HUES48 (cell line): ENCODE results near the gene SAPCD1.
"Not testable (repeated sequence)": the region's sequence is repeated elsewhere in the genome, so short reads cannot be mapped to it uniquely, and the experiment has no call there.

ENCODE experiments used
- H3K27ac ChIP-seq: one replicate; pipeline ENCODE4 v1.7.0; 2013; ENCODE audit warnings: low read depth, low read length, inconsistent platforms
- H3K27me3 ChIP-seq: 2 replicates; pipeline ENCODE4 v1.6.1; 2013; ENCODE audit warnings: mild to moderate bottlenecking, low read length; ENCODE audit not compliant: control insufficient read depth, insufficient read depth
- H3K36me3 ChIP-seq: 2 replicates; pipeline ENCODE4 v1.6.1; 2013; ENCODE audit warnings: low read length; ENCODE audit not compliant: control insufficient read depth, insufficient read depth
- H3K4me1 ChIP-seq: 2 replicates; pipeline ENCODE4 v1.6.1; 2013; ENCODE audit warnings: mild to moderate bottlenecking, low read length; ENCODE audit not compliant: control insufficient read depth, insufficient read depth
- H3K4me3 ChIP-seq: 2 replicates; pipeline ENCODE4 v1.5.1; 2013; ENCODE audit warnings: mild to moderate bottlenecking, low read depth, low read length
- H3K9ac ChIP-seq: 2 replicates; pipeline ENCODE4 v1.6.1; 2013; ENCODE audit warnings: mild to moderate bottlenecking, low read depth, low read length, moderate library complexity
- H3K9me3 ChIP-seq: 2 replicates; pipeline ENCODE4 v1.6.1; 2013; ENCODE audit warnings: low read length; ENCODE audit not compliant: control insufficient read depth, insufficient read depth

The SAPCD1 gene

GRCh38 chr6:31781244-31782125, 19.0 kb downstream of the SAPCD1 start:
- H3K9ac ChIP-seq, result no peak overlapping the region
- no peaks in the 10 kb centered on the region for H3K27me3 ChIP-seq
- no peak overlapping the region for H3K4me3 ChIP-seq
- peaks cover 87% of the 10 kb centered on the region for H3K36me3 ChIP-seq
- H3K27ac ChIP-seq, result no peak overlapping the region
- no peaks in the 10 kb centered on the region for H3K9me3 ChIP-seq
- H3K4me1 ChIP-seq, result peaks cover 6% of the 10 kb centered on the region; the same call in 1 of the 2 replicates

GRCh38 chr6:31782126-31782855, 19.8 kb downstream of the SAPCD1 start:
- H3K9ac ChIP-seq, result no peak overlapping the region

GRCh38 chr6:31784098-31784925, 21.9 kb downstream of the SAPCD1 start:
- no peak overlapping the region for H3K4me3 ChIP-seq
- no peak overlapping the region for H3K9ac ChIP-seq
- H3K9me3 ChIP-seq, result no peaks in the 10 kb centered on the region
- no peaks in the 10 kb centered on the region for H3K27me3 ChIP-seq
- peaks cover 87% of the 10 kb centered on the region for H3K36me3 ChIP-seq
- no peak overlapping the region for H3K27ac ChIP-seq
- H3K4me1 ChIP-seq, result no peaks in the 10 kb centered on the region

More at GRCh38 chr6:31782126-31782855, 19.8 kb downstream of the SAPCD1 start:
- peaks cover 95% of the 10 kb centered on the region for H3K36me3 ChIP-seq
- no peak overlapping the region for H3K4me3 ChIP-seq
- no peak overlapping the region for H3K27ac ChIP-seq
- 0 out of 2 replicates have a peak, but pooled peaks cover under 1% of the 10 kb centered on the region for H3K4me1 ChIP-seq
- H3K27me3 ChIP-seq, result no peaks in the 10 kb centered on the region
- H3K9me3 ChIP-seq, result no peaks in the 10 kb centered on the region

GRCh38 chr6:31785475-31785874, 23.0 kb downstream of the SAPCD1 start:
- Histone ChIP-seq H3K27me3 (no peaks in the 10 kb centered on the region), H3K9ac (no peak overlapping the region), H3K27ac (no peak overlapping the region), H3K36me3 (peaks cover 83% of the 10 kb centered on the region), H3K9me3 (no peaks in the 10 kb centered on the region), H3K4me3 (no peak overlapping the region), H3K4me1 (no peaks in the 10 kb centered on the region)

GRCh38 chr6:31791324-31792089, 29.1 kb downstream of the SAPCD1 start:
- Histone ChIP-seq H3K9me3 (no peaks in the 10 kb centered on the region), H3K4me1 (peaks cover 6% of the 10 kb centered on the region; the same call in 1 of the 2 replicates), H3K27ac (no peak overlapping the region), H3K9ac (no peak overlapping the region), H3K27me3 (no peaks in the 10 kb centered on the region), H3K36me3 (peaks cover 51% of the 10 kb centered on the region), H3K4me3 (no peak overlapping the region)

- Histone ChIP-seq H3K9me3 (no peaks in the 10 kb centered on the region), H3K27me3 (no peaks in the 10 kb centered on the region), H3K4me3 (no peak overlapping the region), H3K9ac (no peak overlapping the region), H3K36me3 (peaks cover 50% of the 10 kb centered on the region), H3K27ac (no peak overlapping the region), H3K4me1 (peaks cover 6% of the 10 kb centered on the region; the same call in 1 of the 2 replicates)
Measured at GRCh38 chr6:31792090-31792374, 29.6 kb downstream of the SAPCD1 start.

- H3K9ac ChIP-seq, result no peak overlapping the region
- H3K4me3 ChIP-seq, result no peak overlapping the region
- H3K9me3 ChIP-seq, result no peaks in the 10 kb centered on the region
- H3K36me3 ChIP-seq, result peaks cover 52% of the 10 kb centered on the region
- no peaks in the 10 kb centered on the region for H3K27me3 ChIP-seq
- peaks cover 6% of the 10 kb centered on the region; the same call in 1 of the 2 replicates for H3K4me1 ChIP-seq
- H3K27ac ChIP-seq, result no peak overlapping the region
Measured at GRCh38 chr6:31792761-31793171, 30.3 kb downstream of the SAPCD1 start.

- H3K9me3 ChIP-seq, H3K4me1 ChIP-seq, H3K27ac ChIP-seq, H3K27me3 ChIP-seq, H3K9ac ChIP-seq: not testable (repeated sequence)
- Histone ChIP-seq H3K4me3 (peak overlapping the region; percentile 95), H3K36me3 (peaks cover 54% of the 10 kb centered on the region)
Measured at GRCh38 chr6:31793927-31794245, 31.4 kb downstream of the SAPCD1 start.

GRCh38 chr6:31794294-31794865, 31.9 kb downstream of the SAPCD1 start:
- no peaks in the 10 kb centered on the region for H3K27me3 ChIP-seq
- peaks cover 49% of the 10 kb centered on the region for H3K36me3 ChIP-seq
- peak overlapping the region; percentile 95 for H3K4me3 ChIP-seq
- no peaks in the 10 kb centered on the region for H3K9me3 ChIP-seq
- peak overlapping the region; percentile 95 for H3K27ac ChIP-seq
- peaks cover 6% of the 10 kb centered on the region; the same call in 1 of the 2 replicates for H3K4me1 ChIP-seq
- peak overlapping the region; percentile 97 for H3K9ac ChIP-seq
